GM21737 (cell line): ENCODE measurements around the gene CLDN11.

Experiments
- ATAC-seq: cut with Tn5 transposase; IDR thresholded peaks from one replicate; pipeline ENCODE4 v1.9.1; 2021; ENCODE audit warnings: mild to moderate bottlenecking, moderate library complexity; ENCODE audit not compliant: unreplicated experiment

CLDN11 gene

GRCh38 chr3:170418422-170419398 is at the start of gene CLDN11:
Gene CLDN11 (plus strand): TSS chr3:170418868. CDS start chr3:170419067, 199 bp downstream.
- ATAC-seq: no peak

GRCh38 chr3:170368921-170369320 is 49.7 kb upstream of the CLDN11 start:
- no peak for ATAC-seq

- ATAC-seq: no peak
Observed at GRCh38 chr3:170372190-170372879, 46.3 kb upstream of the CLDN11 start.

- no peak for ATAC-seq
Observed at GRCh38 chr3:170383567-170383966, 35.1 kb upstream of the CLDN11 start.

GRCh38 chr3:170386468-170386867 is 32.2 kb upstream of the CLDN11 start:
- no peak for ATAC-seq

- ATAC-seq: no peak
Observed at GRCh38 chr3:170387950-170388349, 30.7 kb upstream of the CLDN11 start.

GRCh38 chr3:170391108-170391507 is 27.6 kb upstream of the CLDN11 start:
- ATAC-seq: no peak

GRCh38 chr3:170397685-170398084 is 21.0 kb upstream of the CLDN11 start:
- no peak for ATAC-seq

- ATAC-seq: no peak
Observed at GRCh38 chr3:170405101-170405500, 13.6 kb upstream of the CLDN11 start.

- no peak for ATAC-seq
Observed at GRCh38 chr3:170410428-170411029, 8.1 kb upstream of the CLDN11 start.

GRCh38 chr3:170413291-170413690 is 5.4 kb upstream of the CLDN11 start:
- ATAC-seq: no peak

- ATAC-seq: peak; percentile 50
Observed at GRCh38 chr3:170414202-170414663, 4.4 kb upstream of the CLDN11 start.

GRCh38 chr3:170417090-170417489 is 1.6 kb upstream of the CLDN11 start:
- no peak for ATAC-seq

- ATAC-seq: no peak
Observed at GRCh38 chr3:170419557-170420087, 954 bp downstream of the CLDN11 start.

GRCh38 chr3:170420307-170420821 is 1.7 kb downstream of the CLDN11 start:
- no peak for ATAC-seq

- ATAC-seq: no peak
Observed at GRCh38 chr3:170421111-170421641, 2.5 kb downstream of the CLDN11 start.

- no peak for ATAC-seq
Observed at GRCh38 chr3:170421758-170422157, 3.1 kb downstream of the CLDN11 start.

- ATAC-seq: no peak
Observed at GRCh38 chr3:170423001-170423615, 4.4 kb downstream of the CLDN11 start.

- no peak for ATAC-seq
Observed at GRCh38 chr3:170424879-170425278, 6.2 kb downstream of the CLDN11 start.
